Measurements from ENCODE around the gene AGBL1.

DNA sequence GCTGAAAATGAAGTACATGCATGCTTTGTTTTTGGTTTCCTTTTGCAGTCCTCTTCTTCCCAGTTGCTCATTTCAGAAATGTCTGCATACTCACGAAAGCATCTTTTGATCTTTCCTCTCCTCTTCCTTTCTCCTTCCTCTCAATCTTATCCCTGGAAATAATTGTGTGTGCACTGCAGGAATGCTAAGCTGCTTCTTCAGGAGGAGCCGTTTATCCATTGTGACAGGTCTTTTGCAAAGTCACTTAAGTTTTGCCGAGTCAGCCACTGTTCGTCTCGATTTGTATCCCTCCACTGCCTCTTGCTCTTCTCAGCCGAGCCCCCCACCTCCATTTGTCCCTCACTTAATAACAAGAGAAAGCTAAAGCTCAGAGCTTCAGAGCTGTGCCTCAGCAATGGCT lies 597.6 kb downstream of the AGBL1 start:
- TF ChIP-seq, protein P1, sequence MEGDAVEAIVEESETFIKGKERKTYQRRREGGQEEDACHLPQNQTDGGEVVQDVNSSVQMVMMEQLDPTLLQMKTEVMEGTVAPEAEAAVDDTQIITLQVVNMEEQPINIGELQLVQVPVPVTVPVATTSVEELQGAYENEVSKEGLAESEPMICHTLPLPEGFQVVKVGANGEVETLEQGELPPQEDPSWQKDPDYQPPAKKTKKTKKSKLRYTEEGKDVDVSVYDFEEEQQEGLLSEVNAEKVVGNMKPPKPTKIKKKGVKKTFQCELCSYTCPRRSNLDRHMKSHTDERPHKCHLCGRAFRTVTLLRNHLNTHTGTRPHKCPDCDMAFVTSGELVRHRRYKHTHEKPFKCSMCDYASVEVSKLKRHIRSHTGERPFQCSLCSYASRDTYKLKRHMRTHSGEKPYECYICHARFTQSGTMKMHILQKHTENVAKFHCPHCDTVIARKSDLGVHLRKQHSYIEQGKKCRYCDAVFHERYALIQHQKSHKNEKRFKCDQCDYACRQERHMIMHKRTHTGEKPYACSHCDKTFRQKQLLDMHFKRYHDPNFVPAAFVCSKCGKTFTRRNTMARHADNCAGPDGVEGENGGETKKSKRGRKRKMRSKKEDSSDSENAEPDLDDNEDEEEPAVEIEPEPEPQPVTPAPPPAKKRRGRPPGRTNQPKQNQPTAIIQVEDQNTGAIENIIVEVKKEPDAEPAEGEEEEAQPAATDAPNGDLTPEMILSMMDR (conservative IDR thresholded peaks at IDR 0.05; ENCODE audit: low read depth, low read length), result no peak
- no peak for TF ChIP-seq EZH2 (IDR thresholded peaks at IDR 0.05; ENCODE audit: borderline replicate concordance, low read depth, low read length, poor library complexity, severe bottlenecking)
